Loucy (cell line): ENCODE results near the gene ZNF2.
"Not testable (repeated sequence)": the region's sequence is repeated elsewhere in the genome, so short reads cannot be mapped to it uniquely, and the experiment has no call there.

ENCODE experiments used
- H2AFZ ChIP-seq: fragments of 200-600 bp; sonication (generic); 2 replicates; pipeline ENCODE4 v1.6.0; 2016; ENCODE audit warnings: antibody characterized with exemption, mild to moderate bottlenecking, low read length, moderate library complexity
- H3F3A ChIP-seq: fragments of 200-600 bp; 2 replicates; pipeline ENCODE4 v1.6.0; 2016; ENCODE audit warnings: antibody characterized with exemption, low read depth, mild to moderate bottlenecking
- H3K27me3 ChIP-seq: fragments of 200-600 bp; sonication (generic); 2 replicates; pipeline ENCODE4 v1.6.1; 2014; ENCODE audit warnings: low read length, mild to moderate bottlenecking; ENCODE audit not compliant: insufficient read depth, poor library complexity, severe bottlenecking
- H3K36me3 ChIP-seq: fragments of 200-600 bp; sonication (generic); 2 replicates; pipeline ENCODE4 v1.6.1; 2016; ENCODE audit warnings: low read length; ENCODE audit not compliant: insufficient read depth
- H3K4me1 ChIP-seq: fragments of 200-600 bp; sonication (generic); 2 replicates; pipeline ENCODE4 v1.5.1; 2014; ENCODE audit warnings: low read length, mild to moderate bottlenecking; ENCODE audit not compliant: insufficient read depth, poor library complexity, severe bottlenecking
- H3K4me2 ChIP-seq: fragments of 200-600 bp; sonication (generic); 2 replicates; pipeline ENCODE4 v1.6.0; 2014; ENCODE audit warnings: antibody characterized with exemption, low read length, low read depth, mild to moderate bottlenecking; ENCODE audit not compliant: poor library complexity, severe bottlenecking
- H3K4me3 ChIP-seq: fragments of 200-600 bp; sonication (generic); 2 replicates; pipeline ENCODE4 v1.5.1; 2014; ENCODE audit warnings: low read length, mild to moderate bottlenecking, mixed read lengths; ENCODE audit not compliant: poor library complexity, severe bottlenecking
- H3K79me2 ChIP-seq: fragments of 200-600 bp; sonication (generic); 2 replicates; pipeline ENCODE4 v1.6.1; 2014; ENCODE audit warnings: low read length; ENCODE audit not compliant: insufficient read depth
- H3K9ac ChIP-seq: fragments of 200-600 bp; sonication (generic); 2 replicates; pipeline ENCODE4 v1.6.0; 2014; ENCODE audit warnings: mild to moderate bottlenecking, low read depth, low read length, moderate library complexity; ENCODE audit not compliant: poor library complexity, severe bottlenecking
- H3K9me2 ChIP-seq: fragments of 200-600 bp; sonication (generic); replicated peaks from 2 replicates; pipeline ENCODE4 v1.6.1; 2016; ENCODE audit warnings: low read depth, low read length, mixed read lengths
- H3K9me3 ChIP-seq: fragments of 200-600 bp; sonication (generic); 2 replicates; pipeline ENCODE4 v1.6.1; 2014; ENCODE audit warnings: mild to moderate bottlenecking, antibody characterized with exemption, low read length, low read depth; ENCODE audit not compliant: insufficient read depth
- H4K20me1 ChIP-seq: fragments of 200-600 bp; sonication (generic); 2 replicates; pipeline ENCODE4 v1.6.0; 2014; ENCODE audit warnings: antibody characterized with exemption, low read length, mild to moderate bottlenecking; ENCODE audit not compliant: insufficient read depth, poor library complexity, severe bottlenecking
- EZH2phosphoT487 ChIP-seq: fragments of 200-600 bp; IDR thresholded peaks from 2 replicates; pipeline ENCODE4 v1.6.1; 2018; ENCODE audit warnings: antibody characterized with exemption, mild to moderate bottlenecking, moderate library complexity, borderline replicate concordance
- TF ChIP-seq, protein P1 (sequence below): fragments of 200-600 bp; sonication (generic); conservative IDR thresholded peaks from 2 replicates; pipeline ENCODE4 v1.5.1; 2014; ENCODE audit warnings: mild to moderate bottlenecking, antibody characterized with exemption, low read length

Gene ZNF2

GRCh38 chr2:95192956-95193355 is 27.3 kb downstream of the ZNF2 start:
- not testable (repeated sequence) for H3K9me3 ChIP-seq, H4K20me1 ChIP-seq, H3K27me3 ChIP-seq, H3K4me2 ChIP-seq, H2AFZ ChIP-seq, H3K4me3 ChIP-seq, H3F3A ChIP-seq, H3K36me3 ChIP-seq, H3K9ac ChIP-seq, H3K4me1 ChIP-seq, H3K79me2 ChIP-seq, H3K9me2 ChIP-seq
- TF ChIP-seq, protein P1, sequence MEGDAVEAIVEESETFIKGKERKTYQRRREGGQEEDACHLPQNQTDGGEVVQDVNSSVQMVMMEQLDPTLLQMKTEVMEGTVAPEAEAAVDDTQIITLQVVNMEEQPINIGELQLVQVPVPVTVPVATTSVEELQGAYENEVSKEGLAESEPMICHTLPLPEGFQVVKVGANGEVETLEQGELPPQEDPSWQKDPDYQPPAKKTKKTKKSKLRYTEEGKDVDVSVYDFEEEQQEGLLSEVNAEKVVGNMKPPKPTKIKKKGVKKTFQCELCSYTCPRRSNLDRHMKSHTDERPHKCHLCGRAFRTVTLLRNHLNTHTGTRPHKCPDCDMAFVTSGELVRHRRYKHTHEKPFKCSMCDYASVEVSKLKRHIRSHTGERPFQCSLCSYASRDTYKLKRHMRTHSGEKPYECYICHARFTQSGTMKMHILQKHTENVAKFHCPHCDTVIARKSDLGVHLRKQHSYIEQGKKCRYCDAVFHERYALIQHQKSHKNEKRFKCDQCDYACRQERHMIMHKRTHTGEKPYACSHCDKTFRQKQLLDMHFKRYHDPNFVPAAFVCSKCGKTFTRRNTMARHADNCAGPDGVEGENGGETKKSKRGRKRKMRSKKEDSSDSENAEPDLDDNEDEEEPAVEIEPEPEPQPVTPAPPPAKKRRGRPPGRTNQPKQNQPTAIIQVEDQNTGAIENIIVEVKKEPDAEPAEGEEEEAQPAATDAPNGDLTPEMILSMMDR, result peak; percentile 41

DNA sequence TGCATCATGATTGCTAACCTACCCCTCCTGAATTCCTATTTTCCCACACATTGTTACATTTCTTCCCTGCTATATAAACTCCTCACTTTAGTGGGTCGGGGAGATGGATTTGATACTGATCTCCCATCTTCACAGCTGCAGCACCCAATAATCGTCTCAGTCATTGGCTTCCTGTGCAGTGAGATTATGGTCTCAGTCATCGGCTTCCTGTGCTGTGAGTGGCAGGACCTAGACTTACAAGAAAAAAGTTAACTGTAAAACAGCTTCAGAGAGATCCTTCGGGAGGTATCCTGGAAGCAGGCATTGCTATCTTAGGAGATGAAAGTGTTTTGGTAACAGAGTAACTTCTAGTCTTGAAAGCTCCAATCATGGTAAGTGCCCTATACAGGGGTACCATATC is 38.3 kb downstream of the ZNF2 start:
- Histone ChIP-seq H3K4me3 (peak overlapping the region; percentile 48), H3K9me3 (no peaks in the 10 kb centered on the region), H3K4me1 (peaks cover 30% of the 10 kb centered on the region), H4K20me1 (no peaks in the 10 kb centered on the region), H3K9ac (peak overlapping the region; percentile 20), H3K4me2 (peak overlapping the region; percentile 56), H2AFZ (peak overlapping the region; percentile 65; the same call in 1 of the 2 replicates), H3K9me2 (no peaks in the 10 kb centered on the region), H3F3A (no peaks in the 10 kb centered on the region), H3K79me2 (peaks cover 8% of the 10 kb centered on the region; the same call in 1 of the 2 replicates), H3K27me3 (no peaks in the 10 kb centered on the region), H3K36me3 (no peaks in the 10 kb centered on the region)
- TF ChIP-seq, protein P1, result no peak
- TF ChIP-seq EZH2phosphoT487, result no peak

DNA sequence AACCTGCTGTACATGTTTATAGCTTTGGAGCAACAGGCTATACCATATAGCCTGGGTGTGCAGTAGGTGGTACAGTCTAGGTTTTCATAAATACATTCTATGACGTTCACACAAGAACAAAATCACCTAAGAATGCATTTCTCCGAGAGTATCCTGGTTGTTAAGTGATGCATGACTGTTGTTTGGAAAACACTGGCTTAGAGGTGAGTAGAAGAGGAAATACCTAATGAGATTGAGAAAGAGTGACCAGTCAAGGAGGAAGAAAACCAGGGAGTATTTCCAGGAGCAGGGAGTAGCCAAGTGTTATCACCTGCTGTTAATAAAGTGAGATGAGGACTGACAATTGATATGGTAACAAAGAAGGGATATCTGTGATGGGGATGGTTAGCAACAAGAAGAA is 38.8 kb downstream of the ZNF2 start:
- Histone ChIP-seq H3F3A (no peaks in the 10 kb centered on the region), H3K4me3 (peak overlapping the region; percentile 48), H3K9me2 (no peaks in the 10 kb centered on the region), H3K9me3 (no peaks in the 10 kb centered on the region), H4K20me1 (no peaks in the 10 kb centered on the region), H3K79me2 (peaks cover 8% of the 10 kb centered on the region; the same call in 1 of the 2 replicates), H3K4me1 (peaks cover 35% of the 10 kb centered on the region), H3K4me2 (peak overlapping the region; percentile 56), H3K27me3 (no peaks in the 10 kb centered on the region), H2AFZ (peak overlapping the region; percentile 65; the same call in 1 of the 2 replicates), H3K36me3 (no peaks in the 10 kb centered on the region), H3K9ac (peak overlapping the region; percentile 20)
- TF ChIP-seq, protein P1, result no peak
- no peak for TF ChIP-seq EZH2phosphoT487
